ENCODE results near the gene LRIG3.

GRCh38 chr12:58922849-58923248 is 2.5 kb upstream of the LRIG3 start:
- no peak for TF ChIP-seq CHD4 (IDR thresholded peaks at IDR 0.05; ENCODE audit: insufficient read depth, insufficient replicate concordance, low read depth, low read length, poor library complexity, severe bottlenecking)
- TF ChIP-seq SREBF2 (CRISPR knock-in tag; IDR thresholded peaks at IDR 0.05): no peak
- no peak for TF ChIP-seq USF2 (CRISPR knock-in tag; IDR thresholded peaks at IDR 0.05)
- TF ChIP-seq CTCF (IDR thresholded peaks at IDR 0.05 in 2 of 3, conservative IDR thresholded peaks at IDR 0.05 in 1 of 3; ENCODE audit: insufficient read depth in 2 of 3, low read depth in 1 of 3, low read length in 3 of 3): no peak
- no peak for TF ChIP-seq ZNF143 (CRISPR knock-in tag; IDR thresholded peaks at IDR 0.05)
- TF ChIP-seq, protein P1, sequence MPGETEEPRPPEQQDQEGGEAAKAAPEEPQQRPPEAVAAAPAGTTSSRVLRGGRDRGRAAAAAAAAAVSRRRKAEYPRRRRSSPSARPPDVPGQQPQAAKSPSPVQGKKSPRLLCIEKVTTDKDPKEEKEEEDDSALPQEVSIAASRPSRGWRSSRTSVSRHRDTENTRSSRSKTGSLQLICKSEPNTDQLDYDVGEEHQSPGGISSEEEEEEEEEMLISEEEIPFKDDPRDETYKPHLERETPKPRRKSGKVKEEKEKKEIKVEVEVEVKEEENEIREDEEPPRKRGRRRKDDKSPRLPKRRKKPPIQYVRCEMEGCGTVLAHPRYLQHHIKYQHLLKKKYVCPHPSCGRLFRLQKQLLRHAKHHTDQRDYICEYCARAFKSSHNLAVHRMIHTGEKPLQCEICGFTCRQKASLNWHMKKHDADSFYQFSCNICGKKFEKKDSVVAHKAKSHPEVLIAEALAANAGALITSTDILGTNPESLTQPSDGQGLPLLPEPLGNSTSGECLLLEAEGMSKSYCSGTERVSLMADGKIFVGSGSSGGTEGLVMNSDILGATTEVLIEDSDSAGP (CRISPR knock-in tag; IDR thresholded peaks at IDR 0.05): no peak

Measured in K562 (cell line).